ENCODE data around the gene CLIC6. TPM values are rescaled to one million over a fixed set of nuclear protein-coding genes. Genes with fewer than 3 reads are reported as not detected.
A peak's percentile ranks its signal among the peaks of the same experiment; 100 is the strongest.

CLIC6 gene
- total and polyA plus RNA-seq, 9 of the 15 experiments (the other 6 are each of a cell fraction or from before 2014, with no cell fraction given) = not detected

GRCh38 chr21:34745557-34746255, 76.9 kb downstream of the CLIC6 start (continued):
- TF ChIP-seq ZNF280A (IDR thresholded peaks at IDR 0.05; ENCODE audit: low read depth, partially characterized antibody) (no peak), FIP1L1 (IDR thresholded peaks at IDR 0.05; ENCODE audit: low read depth, low read length, poor library complexity, severe bottlenecking) (no peak), ELF1 (tag; IDR thresholded peaks at IDR 0.05) (peak; percentile 91), JUND (IDR thresholded peaks at IDR 0.05; ENCODE audit: borderline replicate concordance, low read depth, low read length) (peak; percentile 64; the same call in 1 of the 2 replicates), JUND (tag; IDR thresholded peaks at IDR 0.05; ENCODE audit: borderline replicate concordance, low read depth, low read length) (peak; percentile 54; the same call in 1 of the 3 replicates), CC2D1A (IDR thresholded peaks at IDR 0.05) (peak; percentile 77), ETV1 (tag; conservative IDR thresholded peaks at IDR 0.05; ENCODE audit: low read depth) (peak; percentile 95), ESRRA (IDR thresholded peaks at IDR 0.05; ENCODE audit: borderline replicate concordance, low read depth) (peak; percentile 33; the same call in 1 of the 2 replicates), TEAD2 (tag; IDR thresholded peaks at IDR 0.05) (0 out of 2 replicates have a peak, but pooled peaks have one; percentile 24), XRCC5 (IDR thresholded peaks at IDR 0.05; ENCODE audit: low read depth, low read length) (0 out of 2 replicates have a peak, but pooled peaks have one; percentile 44), TFAP4 (CRISPR knock-in tag; IDR thresholded peaks at IDR 0.05; ENCODE audit: borderline replicate concordance) (peak; percentile 84), CXXC5 (CRISPR knock-in tag; IDR thresholded peaks at IDR 0.05) (no peak), ATF7 (IDR thresholded peaks at IDR 0.05) (peak; percentile 71), MAZ (CRISPR knock-in tag; conservative IDR thresholded peaks at IDR 0.05 in 1 of 2, IDR thresholded peaks at IDR 0.05 in 1 of 2) (peak; percentile 30 to 68; a peak in 2 of 4 replicates), RREB1 (CRISPR knock-in tag; IDR thresholded peaks at IDR 0.05) (no peak), E2F1 (CRISPR knock-in tag; IDR thresholded peaks at IDR 0.05) (0 out of 2 replicates have a peak, but pooled peaks have one; percentile 33), ZFP36 (IDR thresholded peaks at IDR 0.05; ENCODE audit: low read depth, low read length, partially characterized antibody) (no peak), ZNF24 (IDR thresholded peaks at IDR 0.05) (peak; percentile 46; the same call in 1 of the 2 replicates)
